ENCODE results near the gene LYPD5.
"Not testable (repeated sequence)": the region's sequence is repeated elsewhere in the genome, so short reads cannot be mapped to it uniquely, and the experiment has no call there.

The LYPD5 gene

GRCh38 chr19:43778651-43779050 lies 23.6 kb downstream of the LYPD5 start:
- DNase-seq (ENCODE audit: low spot score): no peak

GRCh38 chr19:43777163-43777695 lies 25.0 kb downstream of the LYPD5 start:
- no peak for DNase-seq (ENCODE audit: low spot score)

DNA sequence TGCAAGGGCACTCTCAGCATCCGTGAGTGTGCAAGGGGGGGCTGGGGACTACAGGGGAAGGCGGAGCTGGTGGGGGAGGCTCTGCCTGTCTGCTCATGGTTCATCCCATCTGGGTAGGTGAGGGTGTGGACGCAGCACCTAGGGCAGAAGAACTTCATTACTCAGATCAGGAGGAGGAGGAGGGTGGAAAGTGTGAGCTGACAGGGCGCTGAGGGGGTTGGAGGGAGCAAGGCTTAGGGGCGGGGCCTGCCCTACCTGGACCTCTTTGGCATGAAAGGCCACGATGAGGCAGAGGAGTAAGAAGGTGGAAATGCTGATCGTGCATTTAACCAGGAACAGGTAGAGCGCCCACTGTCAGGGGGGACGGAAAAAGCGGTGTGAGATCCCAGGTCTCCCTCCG lies 26.0 kb downstream of the LYPD5 start:
- DNase-seq (ENCODE audit: low spot score): no peak

DNA sequence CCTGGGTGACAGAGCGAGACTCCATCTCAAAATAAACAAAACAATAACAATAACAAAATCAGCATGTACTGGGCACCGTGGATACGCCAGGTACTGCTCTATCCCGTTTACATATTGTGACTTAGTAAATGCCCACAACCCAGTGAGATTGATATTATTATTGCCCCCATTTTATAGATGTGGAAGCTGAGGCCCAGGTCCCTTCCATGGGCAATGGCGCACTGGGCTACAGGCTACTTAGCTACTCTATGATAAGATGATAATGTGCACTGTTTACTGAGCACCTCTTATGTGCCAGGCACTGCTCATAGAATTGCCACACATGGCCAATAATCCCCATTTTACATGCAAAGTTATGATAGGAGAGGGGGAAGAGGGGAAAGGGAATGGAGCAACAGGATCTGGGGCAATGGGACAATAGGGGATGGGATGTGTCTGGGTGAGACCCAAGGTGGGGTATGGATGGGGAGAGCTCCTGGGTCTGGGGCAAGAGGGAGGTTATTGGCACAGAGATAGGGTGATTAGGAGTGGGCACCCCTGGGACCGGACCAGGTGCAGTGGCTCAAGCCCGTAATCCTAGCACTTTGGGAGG lies 26.9 kb downstream of the LYPD5 start:
- no peak for DNase-seq (ENCODE audit: low spot score)

DNA sequence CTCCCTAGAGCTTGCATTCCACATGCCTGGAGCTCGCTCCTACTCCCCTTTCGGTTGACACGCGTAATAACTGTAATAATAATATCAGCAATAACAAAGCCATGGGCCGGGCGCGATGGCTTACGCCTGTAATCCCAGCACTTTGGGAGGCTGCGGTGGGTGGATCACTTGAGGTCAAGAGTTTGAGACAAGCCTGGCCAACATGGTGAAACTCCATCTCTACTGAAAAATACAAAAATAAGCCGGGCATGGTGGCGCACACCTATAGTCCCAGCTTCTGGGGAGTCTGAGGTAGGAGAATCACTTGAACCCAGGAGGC lies 27.3 kb downstream of the LYPD5 start:
- DNase-seq (ENCODE audit: low spot score): not testable (repeated sequence)

DNA sequence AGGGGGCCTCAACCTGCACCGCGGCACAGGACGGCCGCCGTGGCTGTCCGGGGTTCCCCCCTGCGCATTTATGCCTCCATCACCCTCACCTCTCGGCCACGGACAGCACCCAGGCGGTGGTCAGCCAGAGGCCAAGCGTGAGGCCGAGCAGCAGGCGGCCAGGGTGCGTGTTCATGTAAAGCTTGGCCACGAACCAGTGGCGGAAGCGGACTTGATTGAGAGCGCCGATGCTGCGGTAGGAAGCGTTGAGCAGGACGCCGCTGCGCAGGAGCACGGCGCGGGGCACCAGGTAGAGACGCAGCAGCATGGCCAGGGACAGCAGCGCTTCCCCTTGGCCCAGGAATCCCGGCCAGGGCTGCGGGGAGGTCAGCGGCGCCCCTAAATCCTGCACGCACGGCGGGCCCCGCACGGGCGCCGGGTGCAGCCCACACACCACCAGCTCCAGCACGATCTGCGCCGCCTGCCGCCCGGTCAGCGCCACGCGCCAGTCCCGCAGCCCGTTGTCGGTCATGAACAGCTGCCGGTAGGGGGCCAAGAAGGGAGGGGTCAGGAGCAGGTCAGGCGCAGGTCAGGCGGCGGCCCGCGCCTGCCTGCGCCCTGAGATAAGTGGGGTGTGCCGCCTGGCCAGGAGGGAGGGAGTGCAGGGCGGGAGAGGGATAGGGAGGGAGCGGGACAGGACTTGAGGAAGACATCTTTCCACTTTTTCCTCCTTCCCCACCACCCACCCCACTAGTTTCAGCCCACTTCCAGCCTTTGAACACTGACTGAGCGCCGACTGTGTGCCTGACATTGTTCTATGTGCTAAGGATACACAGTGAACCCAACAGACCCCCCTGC lies 27.9 kb downstream of the LYPD5 start:
- no peak for DNase-seq (ENCODE audit: low spot score)

- DNase-seq (ENCODE audit: low spot score): no peak
Measured at GRCh38 chr19:43773725-43774102, 28.5 kb downstream of the LYPD5 start.

DNA sequence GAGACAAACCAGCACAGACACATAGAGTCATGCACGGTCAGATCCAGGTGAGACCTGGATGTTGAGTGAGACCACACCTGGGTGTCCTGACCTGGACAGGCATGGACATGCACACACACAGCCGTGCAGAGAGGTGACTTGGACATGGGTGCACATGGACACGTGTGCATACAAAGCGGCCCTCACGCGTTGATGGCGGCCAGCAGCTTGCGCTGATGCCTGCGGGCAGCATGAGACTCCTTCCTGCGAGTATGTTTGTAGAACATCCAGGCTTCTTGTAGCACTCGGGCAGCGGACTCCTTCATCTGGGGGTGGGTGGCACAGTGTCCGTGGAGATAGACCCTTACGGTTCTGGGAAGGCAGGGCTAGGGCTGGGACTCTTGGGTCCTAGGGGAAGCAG lies 33.0 kb downstream of the LYPD5 start:
- no peak for DNase-seq (ENCODE audit: low spot score)

DNA sequence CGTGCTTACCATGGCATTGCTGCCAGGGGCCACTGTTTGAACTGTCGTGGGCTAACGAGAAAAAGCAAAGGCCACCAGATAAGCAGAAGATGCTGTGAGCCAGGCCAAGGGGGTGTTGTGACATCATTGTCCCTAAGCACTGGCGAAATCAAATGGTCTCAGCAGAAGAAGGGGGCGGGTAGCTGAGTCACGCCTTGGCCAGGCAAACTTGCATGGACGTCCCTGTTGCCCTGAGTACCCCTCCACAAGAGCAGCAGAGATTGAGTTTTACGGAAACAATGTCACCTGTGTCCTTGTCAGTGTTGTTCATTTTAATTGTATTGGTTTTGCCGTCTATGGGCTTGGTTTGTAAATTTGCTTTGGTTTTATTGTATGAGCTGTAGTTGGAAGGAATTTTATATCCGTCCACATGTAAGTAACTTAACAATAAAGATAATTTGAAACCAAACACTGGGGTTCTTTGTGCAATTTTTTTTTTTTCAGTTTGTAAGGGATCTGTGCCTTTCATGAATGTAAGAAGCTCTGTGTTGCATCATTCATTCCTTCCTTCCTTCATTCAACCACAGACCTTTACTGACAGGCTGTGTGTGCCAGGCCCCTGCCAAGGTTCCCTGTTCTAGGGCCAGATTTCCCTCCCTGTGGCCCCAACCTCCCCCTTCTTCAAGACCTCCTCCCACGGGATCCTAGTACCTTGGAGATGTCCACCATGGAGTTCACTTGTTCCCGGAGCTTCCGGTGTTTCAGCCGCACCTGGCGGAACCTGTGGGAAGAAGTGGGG lies 33.8 kb downstream of the LYPD5 start:
- no peak for DNase-seq (ENCODE audit: low spot score)

DNA sequence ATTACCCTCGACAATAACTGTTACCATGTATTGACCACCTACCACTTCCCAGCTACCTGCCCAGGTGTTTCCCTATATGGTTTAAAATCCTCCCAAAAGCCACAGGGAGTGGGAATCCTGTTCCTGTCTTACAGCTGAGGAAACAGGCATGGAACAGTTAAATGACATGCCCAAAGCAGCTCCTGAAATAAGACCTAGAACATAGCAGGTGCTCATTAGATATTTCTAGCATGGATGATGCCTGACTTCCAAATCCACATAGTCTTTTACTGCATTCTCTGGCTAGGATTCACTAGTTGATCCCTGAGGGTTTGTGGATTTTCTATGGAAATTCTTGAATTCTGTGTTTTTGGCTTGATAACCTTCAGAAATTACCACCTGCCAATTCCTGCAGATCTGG lies 34.4 kb downstream of the LYPD5 start:
- DNase-seq (ENCODE audit: low spot score): no peak

DNA sequence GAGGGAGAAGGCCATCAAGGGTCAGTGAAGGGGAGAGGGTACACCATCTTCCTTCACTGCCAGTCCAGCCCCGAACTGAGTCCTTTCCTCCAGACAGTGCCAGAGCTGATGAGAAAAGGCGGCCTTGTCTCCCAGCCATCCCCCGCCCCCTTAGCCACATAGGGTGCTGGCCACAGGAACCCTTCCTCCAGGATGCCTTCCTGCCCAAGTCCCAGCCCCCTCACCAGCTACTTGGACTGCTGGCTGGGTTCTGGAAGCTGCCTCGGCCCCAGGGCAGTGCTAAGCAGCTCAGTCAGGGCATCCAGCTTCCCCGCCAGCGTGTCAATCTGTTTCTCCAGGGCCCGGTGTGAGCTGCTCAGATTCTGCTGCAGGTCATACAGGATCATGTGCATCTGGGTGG lies 34.9 kb downstream of the LYPD5 start:
- DNase-seq (ENCODE audit: low spot score): no peak

- no peak for DNase-seq (ENCODE audit: low spot score)
Measured at GRCh38 chr19:43766755-43767043, 35.5 kb downstream of the LYPD5 start.

- DNase-seq (ENCODE audit: low spot score): peak; percentile 99
Measured at GRCh38 chr19:43765109-43765876, 37.0 kb downstream of the LYPD5 start.

DNA sequence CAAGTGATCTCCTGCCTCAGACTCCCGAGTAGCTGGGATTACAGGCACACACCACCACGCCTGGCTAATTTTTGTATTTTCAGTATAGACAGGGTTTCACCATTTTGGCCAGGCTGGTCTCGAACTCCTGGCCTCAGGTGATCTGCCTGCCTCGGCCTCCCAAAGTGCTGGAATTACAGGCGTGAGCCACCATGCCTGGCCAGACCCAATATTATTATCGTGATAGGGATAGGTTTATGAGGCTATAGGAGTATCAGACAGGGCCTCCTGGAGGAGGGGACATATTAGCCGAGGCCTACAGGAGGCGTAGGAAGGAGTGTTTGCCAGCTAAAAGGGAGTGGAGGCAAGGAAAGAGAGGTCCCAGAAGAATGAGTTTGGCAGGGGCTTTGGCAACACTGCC lies 37.6 kb downstream of the LYPD5 start:
- DNase-seq (ENCODE audit: low spot score): not testable (repeated sequence)

DNA sequence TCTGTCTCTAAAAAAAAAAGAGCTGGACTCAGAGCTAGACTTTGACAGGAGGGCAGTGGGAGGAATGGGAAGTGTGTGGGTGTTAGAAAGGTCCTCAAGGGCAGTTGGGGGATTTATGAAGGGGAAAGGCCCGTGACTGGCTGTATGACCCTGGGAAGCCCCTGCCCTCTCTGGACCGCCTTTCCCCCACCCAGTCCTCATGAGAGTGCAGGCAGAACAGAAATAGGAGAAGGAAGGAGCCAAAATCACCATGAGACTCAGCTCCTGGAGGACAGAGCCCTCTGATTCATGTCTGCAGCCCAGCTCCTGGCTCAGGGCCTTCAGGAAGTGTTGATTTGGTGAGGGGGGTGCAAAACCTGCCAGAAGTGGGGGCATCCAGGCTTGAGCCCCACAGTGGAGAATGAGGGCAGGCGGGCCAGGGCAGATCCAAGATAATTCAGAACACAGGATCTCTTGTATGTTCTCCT lies 38.7 kb downstream of the LYPD5 start:
- peak; percentile 54 for DNase-seq (ENCODE audit: low spot score)

DNA sequence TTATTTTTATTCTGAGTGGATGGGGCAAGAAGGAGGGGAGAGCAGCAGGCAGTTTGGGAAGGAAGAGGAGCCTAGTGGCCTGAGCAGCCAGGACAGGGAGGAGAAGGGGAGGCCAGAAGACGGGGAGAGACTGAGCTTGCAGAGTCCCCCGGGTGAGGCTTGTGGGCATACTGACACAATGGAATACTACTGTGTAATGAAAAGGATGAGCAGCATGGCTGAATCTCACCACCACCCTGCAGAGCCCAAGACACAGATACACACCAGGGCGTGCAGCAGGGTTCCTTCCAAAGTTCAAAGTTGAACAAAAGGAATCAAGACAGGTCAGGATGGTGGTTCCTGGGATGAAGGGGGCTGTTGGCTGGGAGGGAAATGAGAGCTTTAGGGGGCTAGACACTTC lies 39.4 kb downstream of the LYPD5 start:
- DNase-seq (ENCODE audit: low spot score): no peak

- DNase-seq (ENCODE audit: low spot score): no peak
Measured at GRCh38 chr19:43760941-43761340, 41.3 kb downstream of the LYPD5 start.

GRCh38 chr19:43759515-43759914 lies 42.7 kb downstream of the LYPD5 start:
- peak; percentile 97 for DNase-seq (ENCODE audit: low spot score)

GRCh38 chr19:43755256-43755801 lies 46.9 kb downstream of the LYPD5 start:
- DNase-seq (ENCODE audit: low spot score): peak; percentile 88

DNA sequence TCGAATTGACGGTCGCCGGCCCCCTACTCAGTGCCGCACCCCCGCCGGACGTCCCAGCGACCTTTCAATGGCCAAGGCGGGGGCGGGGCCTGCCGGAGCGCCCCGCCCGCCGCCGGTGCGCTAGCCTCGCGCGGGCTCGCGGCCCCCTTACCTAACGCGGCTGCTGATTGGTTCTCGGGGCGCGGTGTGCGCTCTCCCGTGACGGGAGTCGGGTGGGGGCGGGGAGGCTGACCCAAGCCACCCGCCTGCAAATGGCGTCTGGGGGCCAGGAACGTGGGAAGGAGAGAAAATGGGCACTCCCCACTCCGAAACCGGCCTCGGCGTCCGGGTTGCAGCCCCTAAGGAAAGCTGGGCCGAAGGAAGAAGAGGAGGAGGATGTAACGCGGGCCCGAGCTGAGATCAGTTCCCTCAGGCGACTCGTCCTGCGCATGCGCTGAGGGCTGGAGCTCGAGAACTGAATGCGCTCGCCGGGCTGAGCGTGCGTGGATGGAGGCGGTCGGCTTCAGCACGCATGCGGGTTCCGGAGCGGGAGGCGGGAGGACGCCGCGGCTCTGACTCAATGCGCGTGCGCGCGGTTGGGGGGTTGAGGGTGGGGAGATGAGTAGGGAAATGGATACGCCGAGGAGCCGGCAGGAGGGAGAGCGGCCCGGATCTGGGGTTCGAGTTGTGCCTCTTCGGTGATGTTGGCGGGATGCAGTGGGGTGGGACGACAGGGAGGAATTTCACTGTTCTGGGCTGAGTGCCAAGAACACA lies 47.6 kb downstream of the LYPD5 start, which contains the start of gene SMG9:
SMG9 (minus strand) TSS at position 460 of the 753 bp plus-strand sequence. CDS start 4,221 bp downstream, outside the sequence.
- DNase-seq (ENCODE audit: low spot score): peak; percentile 95

GRCh38 chr19:43754253-43754502 lies 48.1 kb downstream of the LYPD5 start:
- DNase-seq (ENCODE audit: low spot score): no peak
